Skin epidermis (tissue), 12 donors: ENCODE results near the gene KCTD5.
"Not testable (repeated sequence)": the region's sequence is repeated elsewhere in the genome, so short reads cannot be mapped to it uniquely, and the experiment has no call there.

Experiments
- H3K27ac ChIP-seq, 21 experiments: fragments of 200-600 bp; sonication (generic) in 11 of 21; one replicate each; pipeline ENCODE4 v1.5.0; 2020; ENCODE audit warnings: mild to moderate bottlenecking in 3 of 21, inconsistent platforms in 2 of 21, moderate library complexity in 2 of 21
- H3K4me3 ChIP-seq, 7 experiments: fragments of 200-600 bp; sonication (generic) in 2 of 7; one replicate each; pipeline ENCODE4 v1.5.0; 2020; ENCODE audit warnings: inconsistent platforms in 2 of 7, mild to moderate bottlenecking in 2 of 7, moderate library complexity in 1 of 7

KCTD5 gene

DNA sequence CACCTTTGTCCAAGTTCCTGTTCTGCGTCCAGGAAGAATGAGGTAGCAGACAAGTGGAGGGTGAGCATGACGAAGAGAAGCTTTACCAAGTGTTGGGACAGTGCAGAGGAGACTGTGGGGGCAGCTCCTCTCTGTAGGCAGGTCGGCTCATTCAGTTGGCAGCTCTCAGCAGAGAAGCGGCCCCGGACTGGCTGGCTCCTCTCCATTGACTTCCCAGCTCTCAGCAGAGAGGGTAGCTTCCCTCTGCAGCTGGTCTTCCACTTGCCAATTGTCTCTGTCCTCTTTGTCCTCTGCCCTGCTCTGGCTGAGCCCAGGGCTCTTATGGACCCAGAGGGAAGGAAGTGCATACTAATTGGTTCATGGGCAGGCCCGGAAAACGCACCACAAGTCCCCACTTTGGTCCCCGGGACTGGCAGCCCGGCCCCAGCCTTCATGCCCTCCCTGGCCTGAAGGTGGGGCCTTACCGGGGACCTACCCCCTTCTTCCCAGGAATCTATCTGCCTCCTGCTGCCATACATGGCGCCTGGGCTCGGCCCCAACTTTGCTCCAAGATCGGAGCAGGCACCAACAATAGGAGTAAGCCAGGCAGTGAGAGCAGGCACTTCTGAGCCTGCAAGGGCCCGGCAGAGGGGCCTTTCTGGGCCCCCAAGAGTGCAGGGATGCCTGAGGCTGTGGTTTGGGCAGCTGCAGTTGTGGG lies 10.1 kb downstream of the KCTD5 start:
- Histone ChIP-seq H3K4me3 (no peak overlapping the region), H3K27ac (peak overlapping the region in 2 of 21 experiments; percentile 21 to 44)

DNA sequence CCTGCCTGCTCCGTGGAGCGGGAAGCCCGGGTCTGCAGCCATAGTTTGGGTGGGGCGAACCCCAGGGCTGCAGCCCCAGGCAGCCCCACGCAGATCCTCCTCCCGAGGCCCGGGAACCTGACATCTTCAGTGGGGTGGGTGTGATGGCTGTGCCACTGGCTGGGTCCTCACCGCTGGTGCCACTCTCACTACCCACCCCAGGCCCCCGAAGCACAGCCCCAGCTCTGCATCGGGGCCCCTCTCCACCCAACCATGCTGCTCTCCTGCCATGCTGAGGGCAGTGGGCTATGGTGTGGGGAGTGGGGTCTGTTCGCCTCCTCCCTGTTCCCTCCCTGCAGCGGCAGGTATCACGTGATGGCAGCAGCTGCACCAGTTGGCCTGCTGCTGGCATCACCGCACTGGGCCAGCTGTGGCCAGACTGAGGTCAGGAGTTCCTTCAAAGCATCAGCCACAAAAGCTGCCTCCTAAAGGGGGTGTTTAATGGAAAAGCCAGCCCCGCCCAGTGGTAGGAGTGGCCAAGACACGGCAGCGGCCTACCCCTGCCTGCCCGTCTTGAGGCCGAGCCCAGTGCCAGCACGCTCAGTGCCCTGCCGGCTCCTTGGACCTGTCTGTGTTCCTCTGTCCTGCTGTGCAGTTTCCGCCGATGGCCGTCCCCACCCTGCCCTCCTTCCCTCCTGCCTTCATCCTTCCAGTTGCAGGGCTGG lies 10.8 kb downstream of the KCTD5 start:
- Histone ChIP-seq H3K27ac (peak overlapping the region in 1 of 21 experiments; percentile 44), H3K4me3 (no peak overlapping the region)

DNA sequence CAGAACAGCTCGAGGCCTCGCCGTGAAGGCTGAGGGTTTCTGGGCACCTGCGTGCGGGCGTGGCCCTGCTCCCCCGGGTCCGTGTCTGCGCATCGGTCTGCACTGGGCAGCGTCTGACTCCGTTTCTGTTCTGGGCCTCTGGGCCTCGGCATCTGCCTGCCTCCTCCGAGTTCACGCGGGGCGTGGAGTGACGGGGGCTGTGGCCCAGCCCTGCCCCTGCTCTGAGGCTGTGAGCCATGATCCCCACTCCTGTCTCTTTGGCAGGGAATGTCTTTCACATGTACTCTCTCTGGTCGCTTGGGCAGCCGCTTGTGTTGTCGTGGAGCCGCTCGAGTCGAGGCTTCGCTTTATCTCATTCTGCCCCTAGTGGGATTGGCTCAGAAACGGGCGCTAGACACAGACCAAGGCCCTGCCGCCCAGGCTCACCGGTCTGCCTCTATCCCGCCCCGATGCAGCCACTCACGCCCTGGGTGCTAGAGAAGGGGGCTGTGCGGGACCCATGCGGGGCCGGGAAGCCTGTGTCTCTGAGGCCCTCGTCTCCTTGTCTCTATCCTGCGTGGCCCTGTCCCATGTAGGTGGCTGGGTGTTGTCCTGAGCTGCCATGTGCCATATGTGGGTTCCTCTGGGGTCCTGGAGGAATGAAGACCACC lies 14.4 kb downstream of the KCTD5 start:
- H3K27ac ChIP-seq, H3K4me3 ChIP-seq: not testable (repeated sequence)

DNA sequence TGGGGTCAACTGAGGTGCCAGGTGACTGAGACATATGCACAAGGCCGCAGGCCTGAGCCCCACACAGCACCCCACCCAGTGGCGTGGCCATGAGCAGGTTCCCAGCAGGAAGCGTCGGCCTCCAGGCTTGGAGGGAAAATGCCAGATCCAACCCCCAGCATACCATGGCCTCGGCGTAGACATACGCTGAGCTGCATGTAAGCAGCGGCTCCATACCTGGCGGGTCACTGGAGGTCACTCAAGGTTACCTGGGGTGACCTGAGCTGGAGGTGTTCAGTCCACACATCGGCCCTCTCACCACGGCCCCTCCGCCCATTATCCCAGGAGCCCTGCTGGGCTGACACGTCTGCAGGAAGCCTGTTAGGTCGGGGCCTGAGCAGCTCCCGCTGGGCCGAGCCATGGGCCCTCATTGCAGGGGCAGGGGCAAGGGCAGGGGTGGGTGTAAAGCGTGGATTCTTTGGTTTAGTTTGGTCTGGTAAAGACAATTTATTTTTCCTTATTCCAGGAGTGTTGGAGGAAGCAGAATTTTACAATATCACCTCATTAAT lies 15.2 kb downstream of the KCTD5 start:
- H3K27ac ChIP-seq: no peak overlapping the region
- no peak overlapping the region for H3K4me3 ChIP-seq

DNA sequence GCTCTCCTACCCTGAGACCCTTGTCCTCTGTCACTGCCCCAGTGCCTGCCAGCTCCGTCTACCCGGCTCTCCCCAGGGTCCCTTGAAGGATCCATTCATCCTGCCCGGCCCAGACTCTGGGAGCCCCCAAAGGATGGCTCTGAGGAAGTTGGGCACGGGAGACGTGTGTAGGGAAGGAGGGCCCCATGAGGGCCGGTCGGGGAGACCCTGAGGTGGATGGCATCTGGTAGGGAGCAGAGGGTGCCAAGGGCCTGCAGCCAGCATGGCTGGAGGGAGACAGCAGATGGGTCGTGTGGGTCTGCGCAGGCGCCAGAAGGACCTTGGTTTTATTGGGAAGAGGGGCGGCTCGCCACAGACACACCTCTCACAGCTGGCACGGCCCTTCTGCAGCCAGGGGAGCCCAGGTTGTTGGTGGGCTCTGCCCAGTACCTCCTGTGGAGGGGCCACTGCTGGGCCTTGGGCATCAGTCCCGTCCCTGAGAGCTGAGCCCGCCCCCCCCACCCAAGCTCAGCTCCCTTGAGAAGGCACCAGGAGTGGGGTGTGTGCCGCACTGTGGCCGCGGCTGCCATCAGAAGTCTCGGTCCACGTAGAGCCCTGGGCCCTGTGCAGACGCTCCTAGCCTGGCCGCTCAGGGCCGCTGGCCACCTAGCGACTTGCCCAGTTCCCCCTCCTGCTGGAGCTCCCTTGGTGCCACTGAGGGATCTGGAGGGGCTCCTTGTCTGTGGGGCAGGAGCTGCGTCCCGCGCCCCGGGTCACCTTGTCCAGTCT lies 16.0 kb downstream of the KCTD5 start:
- Histone ChIP-seq H3K27ac (no peak overlapping the region), H3K4me3 (no peak overlapping the region)

DNA sequence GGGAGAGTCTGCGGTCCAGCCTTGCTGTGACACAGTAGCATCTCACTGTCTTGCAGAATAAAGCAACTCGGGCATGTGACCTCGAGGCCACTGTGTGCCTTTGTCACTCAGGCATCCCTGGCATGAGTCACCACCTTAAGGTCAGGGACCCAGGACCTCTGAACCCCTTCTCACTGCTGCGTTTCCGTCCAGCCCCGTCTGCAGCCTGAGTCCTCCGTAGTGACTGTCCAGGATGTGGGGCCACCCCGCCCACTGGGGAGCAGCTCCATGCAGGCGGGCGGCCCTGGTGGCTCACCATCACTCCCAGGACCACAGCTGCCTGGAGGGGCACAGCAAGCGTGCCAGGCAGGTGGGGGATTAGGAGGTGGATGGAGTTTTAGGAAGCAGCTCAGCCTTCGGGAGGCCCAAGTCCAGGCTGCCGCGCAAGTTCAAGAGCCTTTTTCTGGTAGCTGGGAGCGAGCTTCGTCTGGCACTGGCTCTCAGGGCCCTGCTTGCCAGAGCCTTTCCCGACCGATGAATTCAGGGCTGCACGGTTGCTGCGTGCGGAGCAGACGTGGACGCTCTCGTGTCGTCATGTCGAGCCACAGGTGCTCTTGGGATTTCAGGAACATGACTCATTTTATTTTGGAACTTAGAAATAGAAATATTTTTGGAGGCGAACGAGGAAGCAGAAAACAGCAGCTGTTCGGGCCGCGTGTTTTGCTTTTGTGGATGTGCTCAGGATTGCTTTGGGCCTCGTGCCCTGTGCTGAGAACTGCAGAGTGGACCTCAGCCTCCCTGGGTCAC lies 16.8 kb downstream of the KCTD5 start:
- Histone ChIP-seq H3K4me3 (no peak overlapping the region), H3K27ac (no peak overlapping the region)

DNA sequence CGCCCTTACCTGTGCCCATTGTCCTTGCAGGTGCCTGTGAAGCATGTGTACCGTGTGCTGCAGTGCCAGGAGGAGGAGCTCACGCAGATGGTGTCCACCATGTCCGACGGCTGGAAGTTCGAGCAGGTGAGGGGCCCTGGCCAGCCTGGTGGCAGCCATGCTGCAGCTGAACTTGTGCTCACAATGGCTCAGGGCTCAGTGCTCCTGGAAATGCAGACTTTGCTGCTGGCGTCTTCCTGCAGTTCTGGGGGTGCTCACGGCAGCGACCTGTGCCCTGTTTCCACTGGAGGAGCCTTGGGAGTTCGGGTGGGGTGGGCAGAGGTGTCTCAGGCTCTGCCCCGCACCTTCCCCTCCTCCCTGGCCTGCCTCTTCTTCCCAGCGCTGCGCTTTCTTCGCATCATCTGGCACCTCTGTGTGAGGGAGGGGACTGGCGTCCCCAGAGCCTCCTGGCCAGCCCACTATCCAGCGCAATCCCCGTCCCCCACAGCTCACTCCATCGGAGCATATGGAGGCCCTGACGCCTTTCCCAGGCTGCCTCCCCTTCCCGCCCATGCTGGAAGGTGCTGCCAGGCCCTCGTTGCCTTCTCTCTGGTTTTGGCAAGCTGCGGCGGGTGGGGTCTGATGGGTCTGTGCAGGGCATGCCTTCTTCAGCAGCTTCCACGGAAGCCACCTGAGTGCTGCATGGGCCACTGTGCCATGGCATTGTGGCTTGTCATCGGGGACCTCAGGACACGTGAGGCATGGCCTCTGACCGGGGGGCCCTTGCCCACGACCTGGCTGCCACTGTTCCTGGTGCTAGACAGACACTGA lies 17.7 kb downstream of the KCTD5 start:
- Histone ChIP-seq H3K27ac (no peak overlapping the region), H3K4me3 (no peak overlapping the region)

DNA sequence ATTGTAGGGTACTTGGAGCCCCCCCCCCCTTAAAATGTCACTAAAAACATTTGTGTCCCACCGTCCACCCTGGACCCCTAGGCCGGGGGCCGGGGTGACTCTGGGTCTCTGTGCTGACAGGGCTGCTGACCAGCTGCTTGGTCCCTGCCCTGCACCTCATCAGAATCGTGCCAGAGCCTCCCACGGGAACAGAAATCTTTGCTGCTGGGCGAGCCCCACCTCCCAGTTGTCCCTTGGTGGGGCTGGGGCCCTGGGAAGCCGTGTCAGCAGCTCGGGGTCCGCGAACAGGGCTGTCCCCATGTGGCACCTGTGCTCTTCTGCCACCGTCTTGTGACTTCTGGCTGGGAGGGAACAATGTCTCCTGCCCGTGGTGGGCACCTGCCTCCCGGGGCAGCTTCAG lies 18.5 kb downstream of the KCTD5 start:
- no peak overlapping the region for H3K4me3 ChIP-seq

DNA sequence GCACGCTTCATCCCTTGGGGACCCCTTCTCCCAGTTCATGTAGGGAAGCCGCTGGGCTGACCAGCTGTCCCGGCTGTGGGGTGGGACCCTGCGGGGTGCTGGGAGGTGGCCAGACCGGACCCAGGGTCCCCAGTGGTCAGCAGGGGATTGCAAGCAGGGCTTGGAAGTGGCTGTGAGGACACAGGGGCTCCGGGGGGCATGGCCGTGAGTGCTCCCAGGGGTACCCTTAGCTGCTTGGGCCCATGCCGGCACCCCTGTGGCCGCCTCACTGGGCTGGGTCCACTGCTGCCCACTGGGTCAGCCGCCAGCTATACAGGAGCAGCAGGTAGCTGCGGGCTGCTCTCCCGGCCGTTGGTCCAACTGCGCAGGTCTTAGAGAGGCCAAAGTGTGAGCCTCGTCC lies 18.9 kb downstream of the KCTD5 start:
- H3K27ac ChIP-seq: no peak overlapping the region
- H3K4me3 ChIP-seq: no peak overlapping the region

More for the DNA sequence above, 18.5 kb downstream of the KCTD5 start:
- no peak overlapping the region for H3K27ac ChIP-seq

DNA sequence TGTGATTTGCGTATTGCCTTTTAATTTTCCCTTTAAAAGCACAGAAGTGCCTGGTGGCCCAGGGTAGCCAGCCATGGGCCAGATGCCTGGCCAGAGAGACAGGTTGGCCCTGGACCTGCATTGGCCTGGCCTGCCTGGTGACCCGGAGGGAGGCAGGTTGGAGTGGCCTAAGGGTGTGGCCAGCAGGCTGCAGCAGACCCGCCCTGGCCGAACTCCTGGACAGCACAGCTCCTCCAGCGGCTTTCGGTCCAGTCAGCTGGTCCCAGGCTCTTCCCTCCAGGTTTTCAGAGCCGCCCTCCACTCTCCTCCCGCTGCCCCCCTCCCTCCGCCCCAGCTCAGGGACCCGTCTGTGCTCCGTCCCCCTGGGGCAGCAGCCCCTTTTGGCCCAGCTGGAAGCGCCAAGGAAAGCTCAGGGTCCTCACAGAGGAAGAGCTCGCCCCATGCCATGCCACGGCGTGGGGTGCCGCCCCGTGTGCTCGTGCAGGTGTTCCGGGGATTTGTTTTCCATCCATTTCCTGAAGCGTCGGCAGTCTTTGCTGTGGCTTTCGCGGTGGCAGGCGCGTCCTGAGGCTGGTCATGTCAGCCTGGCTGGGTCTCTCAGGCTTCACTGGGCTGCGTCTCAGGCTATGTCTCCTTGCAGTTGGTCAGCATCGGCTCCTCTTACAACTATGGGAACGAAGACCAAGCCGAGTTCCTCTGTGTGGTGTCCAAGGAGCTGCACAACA lies 19.6 kb downstream of the KCTD5 start:
- no peak overlapping the region for H3K27ac ChIP-seq
- H3K4me3 ChIP-seq: no peak overlapping the region

DNA sequence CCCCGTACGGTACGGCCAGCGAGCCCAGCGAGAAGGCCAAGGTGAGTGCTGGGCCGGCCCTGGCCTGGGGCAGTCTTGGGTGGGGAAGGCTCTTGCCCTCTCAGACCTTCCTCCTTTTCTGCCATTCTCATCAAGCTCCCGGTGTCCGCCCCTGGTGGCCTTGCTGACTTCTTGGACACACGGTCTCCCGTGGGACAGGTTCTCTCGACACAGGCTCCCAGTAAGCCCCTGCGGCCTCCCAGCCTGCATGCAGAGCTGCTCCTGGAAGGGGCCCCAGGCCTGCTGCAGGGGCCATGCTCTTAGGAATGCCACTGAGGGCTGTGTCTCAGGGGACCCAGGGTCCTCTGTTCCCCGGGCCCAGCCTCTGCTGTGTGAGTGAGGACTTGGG lies 20.1 kb downstream of the KCTD5 start:
- no peak overlapping the region for H3K4me3 ChIP-seq
- no peak overlapping the region for H3K27ac ChIP-seq

DNA sequence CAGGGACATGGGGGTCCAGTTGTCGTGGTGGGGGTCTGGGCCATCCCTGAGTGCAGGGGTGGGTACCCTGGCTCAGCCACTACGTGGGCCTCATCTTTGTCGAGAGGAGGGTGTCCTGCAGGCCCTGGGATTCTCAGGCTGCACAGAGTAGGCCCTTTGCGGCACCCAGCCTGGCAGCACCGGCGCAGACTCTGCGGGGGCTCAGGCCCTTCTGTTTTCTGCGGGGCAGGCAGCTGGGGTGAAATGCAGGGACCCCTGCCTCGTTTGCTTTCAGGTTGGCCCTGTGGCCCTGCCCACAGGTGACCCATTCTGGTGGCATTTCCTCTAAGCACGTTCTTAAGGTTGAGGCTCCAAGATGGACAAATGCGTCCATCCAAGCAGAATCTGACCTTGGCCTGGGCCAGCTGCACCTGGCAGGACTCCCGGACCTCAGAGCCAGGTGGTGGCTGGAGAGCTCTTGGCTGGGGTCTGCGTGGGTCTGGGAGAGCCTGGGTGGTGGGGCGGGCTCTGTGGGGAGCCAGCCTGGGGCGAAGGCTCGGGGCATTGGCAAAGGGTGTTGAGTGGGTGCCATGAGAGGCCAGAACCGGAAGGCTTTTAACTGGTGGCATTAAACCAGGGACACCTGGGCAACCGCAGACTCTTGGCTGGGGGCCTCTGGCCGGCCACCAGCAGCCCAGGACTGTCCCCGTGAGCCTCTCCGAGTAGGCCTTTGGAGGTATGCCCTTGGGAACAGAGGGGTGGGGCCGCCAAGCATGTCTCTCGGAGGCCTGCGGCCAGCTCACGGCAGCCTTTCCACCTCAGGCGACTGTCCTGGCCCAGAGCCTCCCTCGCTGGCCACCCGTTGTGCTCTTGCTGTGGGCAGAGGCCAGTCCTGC lies 20.8 kb downstream of the KCTD5 start:
- Histone ChIP-seq H3K27ac (no peak overlapping the region), H3K4me3 (no peak overlapping the region)

DNA sequence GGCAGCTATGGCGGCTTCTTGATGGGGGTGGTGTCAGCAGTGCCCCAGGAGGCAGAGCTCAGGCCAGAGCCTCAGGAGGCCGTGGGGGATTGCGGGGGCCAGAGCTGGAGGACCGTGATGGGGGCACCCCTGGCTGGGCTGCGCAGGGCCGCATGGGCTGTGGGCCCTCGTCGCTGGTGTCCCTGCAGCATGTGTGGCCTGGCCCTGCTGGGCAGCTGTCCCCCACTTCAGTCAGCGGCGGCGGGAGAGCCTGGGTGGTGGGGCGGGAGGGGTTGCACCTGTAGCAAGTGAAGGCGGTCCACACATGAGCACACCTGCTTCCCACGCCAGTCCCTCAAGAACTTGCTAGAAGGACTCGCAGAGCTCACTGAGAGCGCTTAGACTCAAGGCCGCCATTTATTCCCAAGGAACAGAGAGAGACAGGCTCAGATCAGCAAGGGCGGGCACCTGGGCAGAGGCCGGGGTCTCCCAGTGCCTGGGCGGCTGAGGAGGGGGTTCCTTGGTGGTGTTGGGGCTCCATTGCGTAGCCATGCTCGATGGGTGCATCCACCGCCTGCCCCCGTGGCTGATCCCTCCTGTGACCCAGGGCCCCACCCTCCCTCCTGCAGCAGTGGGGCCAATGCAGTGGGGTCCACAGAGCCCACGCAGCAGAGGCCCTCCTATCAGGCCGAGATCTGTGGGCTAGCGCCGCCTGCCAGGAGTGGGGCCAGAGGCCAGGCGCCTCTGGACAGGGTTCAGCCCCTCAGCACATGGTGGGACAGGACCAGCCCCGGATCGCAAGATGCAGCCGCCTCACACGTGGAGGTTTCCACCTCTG lies 22.1 kb downstream of the KCTD5 start:
- Histone ChIP-seq H3K4me3 (no peak overlapping the region), H3K27ac (no peak overlapping the region)

DNA sequence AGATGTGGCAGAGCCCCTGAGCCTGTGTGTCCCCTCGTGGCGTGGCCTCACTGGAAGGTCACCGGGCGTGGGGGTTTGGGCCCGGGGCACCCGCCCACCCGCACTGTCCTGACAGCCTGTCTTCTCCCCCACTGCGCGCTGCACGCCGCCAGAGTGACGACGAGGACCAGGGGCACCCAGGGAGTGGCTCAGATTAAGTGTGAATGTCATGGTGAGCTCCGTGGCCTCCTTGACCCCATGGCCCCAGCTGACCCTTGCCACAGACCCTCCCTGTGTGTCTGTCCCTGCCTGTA lies 22.6 kb downstream of the KCTD5 start:
- H3K4me3 ChIP-seq: no peak overlapping the region
- H3K27ac ChIP-seq: no peak overlapping the region

DNA sequence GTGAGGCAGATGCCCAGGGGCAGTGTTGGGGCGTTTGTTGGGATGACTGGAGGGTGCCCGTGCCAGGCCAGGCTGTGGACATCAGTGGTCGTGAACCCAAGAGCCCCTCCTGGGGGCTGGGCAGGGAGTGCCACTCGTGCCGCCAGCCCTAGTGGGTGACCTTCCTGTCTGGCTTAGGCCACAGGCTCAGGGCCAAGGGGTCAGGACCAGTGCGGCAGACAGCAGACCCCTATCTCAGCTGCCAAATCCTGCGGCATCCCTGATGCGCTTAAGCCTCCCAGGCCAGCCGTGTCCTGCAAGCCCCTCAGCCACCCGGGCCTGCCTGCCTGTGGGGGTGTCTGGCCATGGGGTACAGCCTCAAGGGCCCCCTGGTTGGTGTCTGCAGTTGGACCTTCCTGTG lies 23.0 kb downstream of the KCTD5 start:
- H3K4me3 ChIP-seq: no peak overlapping the region
- H3K27ac ChIP-seq: no peak overlapping the region

DNA sequence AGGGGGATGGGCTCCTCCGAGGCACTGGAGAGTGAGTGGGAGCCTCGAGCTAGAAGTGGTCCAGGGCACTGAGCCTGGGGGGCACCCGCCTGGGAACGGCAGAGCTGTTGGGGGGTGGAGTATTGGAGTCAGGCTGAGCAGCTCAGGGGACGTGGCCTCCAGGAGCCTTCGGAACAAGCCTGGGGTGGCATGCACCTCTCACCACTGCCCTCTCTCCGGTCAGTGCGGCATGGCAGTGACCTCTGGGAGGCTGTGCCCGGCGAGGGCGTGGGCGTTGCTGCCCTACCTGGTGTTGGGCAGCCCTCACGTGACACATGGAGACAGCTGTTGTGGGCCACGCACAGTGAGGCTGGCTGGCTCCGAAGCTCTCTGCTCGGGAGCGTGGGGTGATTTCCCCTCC lies 23.8 kb downstream of the KCTD5 start:
- Histone ChIP-seq H3K27ac (no peak overlapping the region), H3K4me3 (no peak overlapping the region)
